Activated CD8-positive, alpha-beta memory T cell treated with anti-CD3 and anti-CD28 coated beads, Interleukin-2, amount 50 U/mL, for 1 hour (primary cell): ENCODE data around the gene IFI27L1.
"Not testable (repeated sequence)": the region's sequence is repeated elsewhere in the genome, so short reads cannot be mapped to it uniquely, and the experiment has no call there.

Source experiments
- DNase-seq: peaks from one replicate; pipeline ENCODE4 v3.0.0-alpha.2; 2020; ENCODE audit errors: extremely low read depth

IFI27L1 gene

GRCh38 chr14:94048691-94049624 lies 32.2 kb upstream of the IFI27L1 start:
- DNase-seq, result no peak

GRCh38 chr14:94049625-94050023 lies 31.5 kb upstream of the IFI27L1 start:
- DNase-seq, result no peak

GRCh38 chr14:94050231-94050880 lies 30.8 kb upstream of the IFI27L1 start:
- DNase-seq, result no peak

- DNase-seq, result no peak
These were observed 30.0 kb upstream of the IFI27L1 start for GRCh38 chr14:94051115-94051514.

DNA sequence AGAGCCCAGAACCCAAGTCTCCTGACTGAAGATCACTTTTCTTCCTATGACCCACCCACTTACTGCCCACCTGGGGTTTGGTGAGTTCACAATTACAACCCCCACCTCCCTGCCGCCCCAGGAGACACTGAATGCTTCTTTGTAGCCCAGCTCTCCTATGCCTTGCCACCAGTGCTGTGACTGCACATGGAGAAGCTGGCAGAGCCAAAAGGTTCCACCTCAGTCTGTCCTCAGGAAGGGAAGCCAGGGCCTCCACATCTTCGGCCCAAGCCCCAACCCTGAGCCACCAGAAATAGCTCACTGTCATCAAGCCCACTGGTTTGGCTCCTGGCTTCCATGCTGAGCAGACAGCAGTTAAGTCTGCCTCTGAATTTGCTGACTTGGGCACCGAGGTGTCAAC lies 29.3 kb upstream of the IFI27L1 start:
- DNase-seq, result no peak

DNA sequence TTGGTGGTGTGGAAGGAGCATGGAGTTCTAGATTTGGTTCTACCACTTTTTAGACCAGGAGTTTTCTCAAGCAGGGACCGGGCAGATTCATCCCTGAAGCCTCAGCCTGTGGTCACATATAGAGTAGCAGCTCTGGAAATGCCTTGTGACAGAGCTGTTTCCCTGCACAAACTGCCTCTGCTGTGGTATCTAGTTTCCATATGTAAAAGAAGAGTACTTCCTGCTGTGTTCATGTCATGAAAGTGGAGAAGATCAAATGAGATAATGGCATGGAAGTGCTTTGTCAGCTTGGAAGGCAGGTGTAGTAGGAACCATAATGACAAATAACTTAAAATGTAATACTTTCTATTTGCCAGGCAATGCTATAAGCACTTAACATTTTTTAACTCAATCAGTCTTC lies 28.9 kb upstream of the IFI27L1 start:
- DNase-seq, result no peak

- DNase-seq, result no peak
These were observed 28.4 kb upstream of the IFI27L1 start for GRCh38 chr14:94052662-94053061.

- DNase-seq, result no peak
These were observed 26.7 kb upstream of the IFI27L1 start for GRCh38 chr14:94054401-94054800.

DNA sequence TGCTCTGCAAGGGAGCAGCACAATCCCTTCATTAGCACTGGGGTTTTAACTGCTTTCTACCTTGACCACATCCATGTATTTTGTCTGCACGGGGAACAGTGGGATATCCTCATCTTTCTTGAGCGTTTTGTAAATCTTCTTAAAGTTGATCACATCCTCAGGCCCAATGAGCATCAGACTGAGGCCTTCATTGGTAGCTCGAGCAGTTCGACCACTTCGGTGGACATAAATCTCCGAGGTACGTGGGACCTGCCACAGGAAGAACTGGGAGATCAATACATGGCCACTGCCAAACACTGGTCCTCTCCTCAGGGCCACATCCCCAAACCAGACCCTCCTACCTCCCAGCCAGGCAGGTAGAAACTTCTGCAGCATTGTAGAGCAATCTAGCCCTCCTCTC lies 26.2 kb upstream of the IFI27L1 start:
- no peak for DNase-seq

GRCh38 chr14:94056579-94057308 lies 24.4 kb upstream of the IFI27L1 start:
- no peak for DNase-seq

DNA sequence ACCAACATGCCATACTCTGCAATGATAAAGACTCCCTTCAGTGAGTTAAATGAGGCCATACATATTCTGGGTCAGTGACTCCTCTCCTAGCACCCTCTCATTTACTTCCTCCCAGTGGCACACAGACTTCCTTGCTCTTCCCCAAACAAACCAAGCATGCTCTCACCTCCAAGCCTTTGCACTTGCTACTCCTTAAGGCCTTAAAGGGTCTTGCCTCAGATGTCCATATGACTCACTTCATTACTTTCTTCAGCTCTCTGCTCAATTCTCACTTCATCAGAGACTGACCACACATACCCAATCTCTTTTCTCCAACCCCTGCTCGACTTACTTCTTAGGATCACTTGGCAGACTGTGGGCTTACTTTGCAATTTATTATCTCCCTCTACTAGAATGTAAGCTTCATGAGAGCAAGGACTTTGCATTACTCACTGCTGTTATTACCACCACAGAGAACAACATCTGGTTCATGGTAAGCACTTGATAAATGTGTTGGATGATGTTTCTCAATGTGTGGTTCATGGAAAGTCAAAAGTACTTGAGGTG lies 22.9 kb upstream of the IFI27L1 start:
- no peak for DNase-seq

DNA sequence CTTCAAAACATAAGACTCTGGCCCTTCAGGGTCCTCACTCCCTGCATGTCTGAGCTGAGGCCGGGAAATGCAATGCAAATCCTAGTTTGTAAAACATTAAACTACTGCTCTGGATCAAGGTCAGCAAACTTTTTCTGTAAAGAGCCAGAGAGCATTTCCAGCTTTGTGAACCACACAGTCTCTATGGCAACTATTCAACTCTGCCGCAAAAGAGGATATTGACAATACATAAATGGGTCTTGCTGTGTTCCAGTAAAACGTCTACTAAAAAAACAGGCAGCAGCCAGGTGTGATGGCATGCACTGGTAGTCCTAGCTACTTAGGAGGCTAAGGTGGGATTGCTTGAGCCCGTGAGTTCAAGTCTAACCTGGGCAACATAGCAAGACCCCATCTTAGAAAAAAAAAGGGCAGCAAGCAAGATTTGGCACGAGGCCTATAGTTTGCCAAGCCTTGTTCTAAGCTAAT lies 22.4 kb upstream of the IFI27L1 start:
- no peak for DNase-seq

- DNase-seq, result no peak
These were observed 21.1 kb upstream of the IFI27L1 start for GRCh38 chr14:94059998-94060397.

- DNase-seq, result no peak
These were observed 18.7 kb upstream of the IFI27L1 start for GRCh38 chr14:94062344-94062940.

DNA sequence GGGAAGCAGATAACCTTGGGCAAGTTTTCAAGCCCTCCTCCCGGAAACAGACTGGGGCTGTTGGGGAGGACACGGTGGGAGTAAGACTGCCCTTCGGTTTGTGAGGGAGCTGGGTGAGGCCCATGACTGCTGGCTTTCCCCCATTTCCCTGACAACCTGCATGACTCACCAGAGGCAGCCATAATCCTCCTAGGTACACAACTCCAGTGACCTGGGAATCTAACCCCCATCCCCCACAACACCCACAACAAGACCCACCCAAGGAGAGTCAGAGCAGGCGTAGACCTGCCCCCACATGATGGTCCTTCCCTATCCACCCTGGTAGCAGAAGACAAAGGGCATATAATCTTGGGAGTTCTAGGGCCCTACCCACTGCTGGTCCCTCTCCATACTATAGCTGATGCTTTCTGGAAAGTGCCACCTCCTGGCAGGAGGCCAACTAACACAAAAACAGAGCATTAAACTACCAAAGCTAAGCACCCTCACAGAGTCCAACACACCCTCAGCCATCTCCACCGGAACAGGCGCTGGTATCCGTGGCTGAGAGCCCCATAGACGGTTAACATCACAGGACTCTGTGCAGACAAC lies 14.9 kb upstream of the IFI27L1 start:
- no peak for DNase-seq

GRCh38 chr14:94072076-94072475 lies 9.0 kb upstream of the IFI27L1 start:
- DNase-seq, result not testable (repeated sequence)

DNA sequence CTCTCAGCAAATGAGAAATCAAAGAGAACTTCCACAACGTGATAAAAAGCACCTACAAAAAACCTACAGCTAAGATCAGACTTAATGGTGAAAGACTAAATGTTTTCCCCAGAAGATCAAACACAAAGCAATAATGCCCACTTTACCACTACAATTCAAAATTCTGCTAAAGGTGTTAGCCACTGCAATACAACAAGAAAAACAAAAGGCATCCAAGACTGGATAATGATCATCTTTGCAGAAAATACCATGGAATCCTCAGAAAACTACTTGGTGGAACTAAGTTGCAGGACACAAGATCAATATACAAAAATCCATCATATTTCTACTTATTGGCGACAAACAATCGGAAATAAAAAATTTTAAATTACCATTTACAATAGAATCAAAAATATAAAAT lies 6.6 kb upstream of the IFI27L1 start:
- DNase-seq, result no peak

DNA sequence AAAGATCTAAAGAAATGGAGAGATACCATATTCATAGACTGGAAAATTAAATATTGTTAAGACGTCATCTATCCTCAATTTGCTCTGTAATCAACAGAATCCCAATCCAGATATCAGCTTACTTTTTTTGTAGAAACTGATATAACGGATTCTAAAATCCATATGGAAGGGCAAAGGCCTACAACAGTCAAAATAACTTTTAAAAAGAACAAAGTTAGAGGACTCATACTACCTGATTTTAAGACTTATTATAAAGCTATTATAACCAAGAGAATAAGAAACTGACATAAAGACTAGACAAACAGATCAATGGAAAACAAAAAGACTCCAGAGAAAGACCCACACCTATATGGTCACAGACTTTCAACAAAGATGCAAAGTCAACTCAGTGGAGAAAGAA lies 6.1 kb upstream of the IFI27L1 start:
- DNase-seq, result no peak

DNA sequence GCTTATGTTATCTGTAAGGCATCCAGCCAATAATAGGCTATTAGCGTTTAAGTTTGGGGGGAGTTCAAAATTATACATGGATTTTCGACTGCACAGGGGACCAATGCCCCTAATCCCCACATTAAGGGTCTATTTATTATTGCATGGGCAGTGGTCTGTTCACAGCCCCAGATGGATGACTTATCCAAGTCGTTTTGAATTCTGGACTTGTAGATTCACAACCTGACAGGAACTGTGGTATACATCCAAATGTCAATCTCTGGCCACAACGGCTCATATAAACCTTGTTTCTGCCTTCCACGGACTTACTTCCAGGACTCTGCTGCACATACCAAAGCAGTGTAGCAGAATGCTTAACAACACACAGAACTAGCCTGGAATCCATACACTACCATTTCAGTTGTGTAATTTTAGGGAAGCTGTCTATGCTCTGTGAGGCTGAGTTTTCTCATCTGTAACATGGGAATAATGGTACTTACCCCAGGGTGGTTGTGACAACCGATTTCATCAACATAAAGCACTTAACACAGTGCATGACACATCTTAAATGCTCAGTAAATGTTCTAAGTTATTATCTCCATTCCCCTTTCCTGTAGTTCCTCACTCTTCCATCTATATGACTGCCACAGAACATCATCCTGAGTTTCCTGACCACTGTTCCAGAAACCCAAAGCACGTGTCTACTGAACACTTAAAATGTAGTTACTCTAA lies 3.8 kb upstream of the IFI27L1 start:
- no peak for DNase-seq

- DNase-seq, result no peak
These were observed 3.3 kb upstream of the IFI27L1 start for GRCh38 chr14:94077823-94078222.
